ENCODE data around the gene CORO2B. TPM values are rescaled to one million over a fixed set of nuclear protein-coding genes. Genes with fewer than 3 reads are reported as not detected.

CORO2B gene
- total RNA-seq, 1 donor from 2014 or later = 82.5 TPM

GRCh38 chr15:68765602-68766368, 187.0 kb downstream of the CORO2B start:
- TF ChIP-seq, protein P1, sequence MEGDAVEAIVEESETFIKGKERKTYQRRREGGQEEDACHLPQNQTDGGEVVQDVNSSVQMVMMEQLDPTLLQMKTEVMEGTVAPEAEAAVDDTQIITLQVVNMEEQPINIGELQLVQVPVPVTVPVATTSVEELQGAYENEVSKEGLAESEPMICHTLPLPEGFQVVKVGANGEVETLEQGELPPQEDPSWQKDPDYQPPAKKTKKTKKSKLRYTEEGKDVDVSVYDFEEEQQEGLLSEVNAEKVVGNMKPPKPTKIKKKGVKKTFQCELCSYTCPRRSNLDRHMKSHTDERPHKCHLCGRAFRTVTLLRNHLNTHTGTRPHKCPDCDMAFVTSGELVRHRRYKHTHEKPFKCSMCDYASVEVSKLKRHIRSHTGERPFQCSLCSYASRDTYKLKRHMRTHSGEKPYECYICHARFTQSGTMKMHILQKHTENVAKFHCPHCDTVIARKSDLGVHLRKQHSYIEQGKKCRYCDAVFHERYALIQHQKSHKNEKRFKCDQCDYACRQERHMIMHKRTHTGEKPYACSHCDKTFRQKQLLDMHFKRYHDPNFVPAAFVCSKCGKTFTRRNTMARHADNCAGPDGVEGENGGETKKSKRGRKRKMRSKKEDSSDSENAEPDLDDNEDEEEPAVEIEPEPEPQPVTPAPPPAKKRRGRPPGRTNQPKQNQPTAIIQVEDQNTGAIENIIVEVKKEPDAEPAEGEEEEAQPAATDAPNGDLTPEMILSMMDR (IDR thresholded peaks at IDR 0.05) = no peak
- no peak overlapping the region for H3K27ac Mint-ChIP-seq (ENCODE audit: unreplicated experiment)
- peaks cover 9% of the 10 kb centered on the region for H3K4me1 Mint-ChIP-seq (ENCODE audit: low read depth)
- no peaks in the 10 kb centered on the region for H3K9me3 Mint-ChIP-seq (ENCODE audit: low read depth)
- H3K4me3 Mint-ChIP-seq (ENCODE audit: unreplicated experiment) = no peak overlapping the region
- no peaks in the 10 kb centered on the region for H3K27me3 Mint-ChIP-seq (ENCODE audit: low read depth)
- no peaks in the 10 kb centered on the region for H3K36me3 Mint-ChIP-seq (ENCODE audit: low read depth)
- no peak for DNase-seq (ENCODE audit: low spot score)

DNA sequence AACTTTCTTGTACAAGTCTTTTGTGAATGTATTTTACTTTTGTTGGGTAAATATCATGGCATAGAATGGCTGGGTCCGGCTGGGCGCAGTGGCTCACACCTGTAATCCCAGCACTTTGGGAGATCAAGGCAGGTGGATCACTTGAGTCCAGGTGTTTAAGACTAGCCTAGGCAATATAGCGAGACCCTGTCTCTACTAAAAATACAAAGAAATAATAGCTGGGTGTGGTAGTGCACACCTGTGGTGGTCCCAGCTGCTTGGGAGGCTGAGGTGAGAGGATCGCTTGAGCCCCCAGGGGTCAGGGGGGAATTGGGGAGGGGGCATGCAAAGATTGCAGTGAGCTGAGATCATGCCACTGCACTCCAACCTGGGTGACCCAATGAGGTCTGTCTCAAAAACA, 189.0 kb downstream of the CORO2B start:
- no peaks in the 10 kb centered on the region for H3K9me3 Mint-ChIP-seq (ENCODE audit: low read depth)

GRCh38 chr15:68768321-68768720, 189.5 kb downstream of the CORO2B start:
- no peaks in the 10 kb centered on the region for H3K27me3 Mint-ChIP-seq (ENCODE audit: low read depth)
- no peak overlapping the region for H3K27ac Mint-ChIP-seq (ENCODE audit: unreplicated experiment)
- no peak overlapping the region for H3K4me3 Mint-ChIP-seq (ENCODE audit: unreplicated experiment)
- no peaks in the 10 kb centered on the region for H3K9me3 Mint-ChIP-seq (ENCODE audit: low read depth)
- no peak for DNase-seq (ENCODE audit: low spot score)
- no peaks in the 10 kb centered on the region for H3K36me3 Mint-ChIP-seq (ENCODE audit: low read depth)
- TF ChIP-seq, protein P1 (IDR thresholded peaks at IDR 0.05) = no peak
- H3K4me1 Mint-ChIP-seq (ENCODE audit: low read depth) = peaks cover 9% of the 10 kb centered on the region

More for the DNA sequence above, 189.0 kb downstream of the CORO2B start:
- TF ChIP-seq, protein P1 (IDR thresholded peaks at IDR 0.05) = no peak
- Mint-ChIP-seq H3K36me3 (ENCODE audit: low read depth) (no peaks in the 10 kb centered on the region), H3K27me3 (ENCODE audit: low read depth) (no peaks in the 10 kb centered on the region), H3K27ac (ENCODE audit: unreplicated experiment) (no peak overlapping the region), H3K4me3 (ENCODE audit: unreplicated experiment) (no peak overlapping the region), H3K4me1 (ENCODE audit: low read depth) (peaks cover 9% of the 10 kb centered on the region)
- DNase-seq (ENCODE audit: low spot score) = no peak

- peaks cover 5% of the 10 kb centered on the region for H3K9me3 Mint-ChIP-seq (ENCODE audit: low read depth)
- DNase-seq (ENCODE audit: low spot score) = no peak
- TF ChIP-seq, protein P1 (IDR thresholded peaks at IDR 0.05) = no peak
- no peaks in the 10 kb centered on the region for H3K27me3 Mint-ChIP-seq (ENCODE audit: low read depth)
- H3K27ac Mint-ChIP-seq (ENCODE audit: unreplicated experiment) = no peak overlapping the region
- peaks cover 9% of the 10 kb centered on the region for H3K4me1 Mint-ChIP-seq (ENCODE audit: low read depth)
- no peak overlapping the region for H3K4me3 Mint-ChIP-seq (ENCODE audit: unreplicated experiment)
- no peaks in the 10 kb centered on the region for H3K36me3 Mint-ChIP-seq (ENCODE audit: low read depth)
These were observed 190.9 kb downstream of the CORO2B start for GRCh38 chr15:68769702-68770101.

GRCh38 chr15:68770216-68770615, 191.4 kb downstream of the CORO2B start:
- DNase-seq (ENCODE audit: low spot score) = no peak
- H3K27me3 Mint-ChIP-seq (ENCODE audit: low read depth) = no peaks in the 10 kb centered on the region
- TF ChIP-seq, protein P1 (IDR thresholded peaks at IDR 0.05) = no peak
- H3K27ac Mint-ChIP-seq (ENCODE audit: unreplicated experiment) = no peak overlapping the region
- no peaks in the 10 kb centered on the region for H3K36me3 Mint-ChIP-seq (ENCODE audit: low read depth)
- H3K4me1 Mint-ChIP-seq (ENCODE audit: low read depth) = peaks cover 12% of the 10 kb centered on the region
- no peak overlapping the region for H3K4me3 Mint-ChIP-seq (ENCODE audit: unreplicated experiment)
- peaks cover 5% of the 10 kb centered on the region for H3K9me3 Mint-ChIP-seq (ENCODE audit: low read depth)
